ENCODE measurements around the gene SMYD5.

GRCh38 chr2:73212098-73212447 lies 2.0 kb upstream of the SMYD5 start:
- TF ChIP-seq POLR2A (IDR thresholded peaks at IDR 0.05; ENCODE audit: low read length) (no peak), GATA1 (IDR thresholded peaks at IDR 0.05; ENCODE audit: low read depth, low read length) (no peak)
